ENCODE results near the gene C7orf25. TPM values are rescaled to one million over a fixed set of nuclear protein-coding genes. Genes with fewer than 3 reads are reported as not detected.

Gene C7orf25
- total and polyA plus RNA-seq, 2 donors: 4.0 to 6.8 TPM

- no peak overlapping the region for H3K27ac ChIP-seq (ENCODE audit: low read depth)
- H3K36me3 ChIP-seq (ENCODE audit: insufficient read depth): peaks cover 2% of the 10 kb centered on the region
- no peak for DNase-seq (ENCODE audit: extremely low spot score)
- no peak overlapping the region for H3K4me3 ChIP-seq (ENCODE audit: low read depth, low read length)
- WGBS: 88% methylated on average over 4 of the region's 4 CpGs
- no peaks in the 10 kb centered on the region for H3K4me1 ChIP-seq (ENCODE audit: insufficient read depth)
Observed at GRCh38 chr7:42939457-42940240, 27.8 kb upstream of the C7orf25 start.

- no peak for DNase-seq (ENCODE audit: extremely low spot score)
- no peak overlapping the region for H3K4me3 ChIP-seq (ENCODE audit: low read depth, low read length)
- WGBS: 92% methylated on average over 5 of the region's 5 CpGs
- H3K27ac ChIP-seq (ENCODE audit: low read depth): no peak overlapping the region
- H3K4me1 ChIP-seq (ENCODE audit: insufficient read depth): no peaks in the 10 kb centered on the region
- H3K36me3 ChIP-seq (ENCODE audit: insufficient read depth): peaks cover 2% of the 10 kb centered on the region
Observed at GRCh38 chr7:42935861-42936260, 24.0 kb upstream of the C7orf25 start.

GRCh38 chr7:42934291-42934690 is 22.4 kb upstream of the C7orf25 start:
- WGBS: 87% methylated on average over 3 of the region's 3 CpGs
- Histone ChIP-seq H3K36me3 (ENCODE audit: insufficient read depth) (peaks cover 2% of the 10 kb centered on the region), H3K27ac (ENCODE audit: low read depth) (no peak overlapping the region), H3K4me1 (ENCODE audit: insufficient read depth) (peaks cover 2% of the 10 kb centered on the region), H3K4me3 (ENCODE audit: low read depth, low read length) (no peak overlapping the region)
- DNase-seq (ENCODE audit: extremely low spot score): no peak

- Histone ChIP-seq H3K36me3 (ENCODE audit: insufficient read depth) (no peaks in the 10 kb centered on the region), H3K4me1 (ENCODE audit: insufficient read depth) (peaks cover 2% of the 10 kb centered on the region), H3K4me3 (ENCODE audit: low read depth, low read length) (peak overlapping the region; percentile 72), H3K27ac (ENCODE audit: low read depth) (no peak overlapping the region)
- WGBS: 3% methylated on average over 17 of the region's 17 CpGs
- DNase-seq (ENCODE audit: extremely low spot score): no peak
Observed at GRCh38 chr7:42932811-42933591, 21.1 kb upstream of the C7orf25 start.

GRCh38 chr7:42931834-42932651 is 20.2 kb upstream of the C7orf25 start, which contains the start of the genes MRPL32 and PSMA2:
MRPL32 (plus strand) TSS chr7:42932376; CDS start chr7:42932387, 11 bp downstream.
PSMA2 (minus strand) TSS chr7:42932174; CDS start chr7:42932158, 16 bp downstream.
- H3K27ac ChIP-seq (ENCODE audit: low read depth): peak within 1 kb of the TSS; percentile 68
- H3K36me3 ChIP-seq (ENCODE audit: insufficient read depth): no peaks in the 10 kb centered on the region
- DNase-seq (ENCODE audit: extremely low spot score): peak; percentile 97
- peak within 1 kb of the TSS; percentile 72 for H3K4me3 ChIP-seq (ENCODE audit: low read depth, low read length)
- H3K4me1 ChIP-seq (ENCODE audit: insufficient read depth): peaks cover 2% of the 10 kb centered on the region
- WGBS: under 1% methylated on average over 56 of the region's 56 CpGs

GRCh38 chr7:42931447-42931833 is 19.6 kb upstream of the C7orf25 start:
- no peak for DNase-seq (ENCODE audit: extremely low spot score)
- Histone ChIP-seq H3K36me3 (ENCODE audit: insufficient read depth) (no peaks in the 10 kb centered on the region), H3K27ac (ENCODE audit: low read depth) (no peak overlapping the region), H3K4me3 (ENCODE audit: low read depth, low read length) (peak overlapping the region; percentile 70), H3K4me1 (ENCODE audit: insufficient read depth) (peaks cover 2% of the 10 kb centered on the region)
- WGBS: under 1% methylated on average over 12 of the region's 12 CpGs

- Histone ChIP-seq H3K4me1 (ENCODE audit: insufficient read depth) (peaks cover 2% of the 10 kb centered on the region), H3K4me3 (ENCODE audit: low read depth, low read length) (peak overlapping the region; percentile 70), H3K36me3 (ENCODE audit: insufficient read depth) (no peaks in the 10 kb centered on the region), H3K27ac (ENCODE audit: low read depth) (no peak overlapping the region)
- DNase-seq (ENCODE audit: extremely low spot score): no peak
- WGBS: 14% methylated on average over 5 of the region's 5 CpGs
Observed at GRCh38 chr7:42930889-42931288, 19.0 kb upstream of the C7orf25 start.

- 61% methylated on average over 3 of the region's 3 CpGs for WGBS
- no peak overlapping the region for H3K4me3 ChIP-seq (ENCODE audit: low read depth, low read length)
- H3K36me3 ChIP-seq (ENCODE audit: insufficient read depth): peaks cover 3% of the 10 kb centered on the region
- H3K27ac ChIP-seq (ENCODE audit: low read depth): no peak overlapping the region
- DNase-seq (ENCODE audit: extremely low spot score): no peak
- H3K4me1 ChIP-seq (ENCODE audit: insufficient read depth): peaks cover 2% of the 10 kb centered on the region
Observed at GRCh38 chr7:42929449-42929848, 17.6 kb upstream of the C7orf25 start.

GRCh38 chr7:42928754-42929153 is 16.9 kb upstream of the C7orf25 start:
- H3K4me3 ChIP-seq (ENCODE audit: low read depth, low read length): no peak overlapping the region
- H3K36me3 ChIP-seq (ENCODE audit: insufficient read depth): peaks cover 3% of the 10 kb centered on the region
- H3K27ac ChIP-seq (ENCODE audit: low read depth): no peak overlapping the region
- peaks cover 2% of the 10 kb centered on the region for H3K4me1 ChIP-seq (ENCODE audit: insufficient read depth)
- no peak for DNase-seq (ENCODE audit: extremely low spot score)
- WGBS: 51% methylated on average over 3 of the region's 3 CpGs

- peaks cover 3% of the 10 kb centered on the region for H3K36me3 ChIP-seq (ENCODE audit: insufficient read depth)
- no peak overlapping the region for H3K4me3 ChIP-seq (ENCODE audit: low read depth, low read length)
- 88% methylated on average over 5 of the region's 5 CpGs for WGBS
- H3K27ac ChIP-seq (ENCODE audit: low read depth): no peak overlapping the region
- H3K4me1 ChIP-seq (ENCODE audit: insufficient read depth): peaks cover 2% of the 10 kb centered on the region
- DNase-seq (ENCODE audit: extremely low spot score): no peak
Observed at GRCh38 chr7:42926204-42926603, 14.3 kb upstream of the C7orf25 start.

GRCh38 chr7:42925630-42926029 is 13.8 kb upstream of the C7orf25 start:
- 92% methylated on average over 1 of the region's 1 CpG for WGBS
- H3K36me3 ChIP-seq (ENCODE audit: insufficient read depth): peaks cover 3% of the 10 kb centered on the region
- DNase-seq (ENCODE audit: extremely low spot score): no peak
- H3K4me3 ChIP-seq (ENCODE audit: low read depth, low read length): no peak overlapping the region
- H3K27ac ChIP-seq (ENCODE audit: low read depth): no peak overlapping the region
- peaks cover 2% of the 10 kb centered on the region for H3K4me1 ChIP-seq (ENCODE audit: insufficient read depth)

- WGBS: 94% methylated on average over 5 of the region's 5 CpGs
- no peak overlapping the region for H3K27ac ChIP-seq (ENCODE audit: low read depth)
- no peak overlapping the region for H3K4me3 ChIP-seq (ENCODE audit: low read depth, low read length)
- no peak for DNase-seq (ENCODE audit: extremely low spot score)
- H3K36me3 ChIP-seq (ENCODE audit: insufficient read depth): peaks cover 3% of the 10 kb centered on the region
- H3K4me1 ChIP-seq (ENCODE audit: insufficient read depth): no peaks in the 10 kb centered on the region
Observed at GRCh38 chr7:42924223-42924838, 12.5 kb upstream of the C7orf25 start.

Measured in urinary bladder (tissue), 4 donors.